Neural crest cell (in vitro differentiated cells): ENCODE results near the gene FNDC3B. TPM values are rescaled to one million over a fixed set of nuclear protein-coding genes. Genes with fewer than 3 reads are reported as not detected.

Experiments
- DNase-seq: peaks from one replicate; pipeline ENCODE4 v3.0.0; 2021; ENCODE audit warnings: low read depth, mixed read lengths, low spot score
- H3K27ac Mint-ChIP-seq: one replicate; pipeline ENCODE4 v1.8.0; 2021; ENCODE audit warnings: mild to moderate bottlenecking, mixed read lengths; ENCODE audit not compliant: unreplicated experiment
- H3K27me3 Mint-ChIP-seq: 2 replicates; pipeline ENCODE4 v1.8.0; 2021; ENCODE audit warnings: low read depth, mild to moderate bottlenecking, mixed read lengths
- H3K36me3 Mint-ChIP-seq: 2 replicates; pipeline ENCODE4 v1.8.0; 2021; ENCODE audit warnings: low read depth, mild to moderate bottlenecking, mixed read lengths
- H3K4me1 Mint-ChIP-seq: 2 replicates; pipeline ENCODE4 v1.8.0; 2021; ENCODE audit warnings: mixed read lengths
- H3K4me3 Mint-ChIP-seq: one replicate; pipeline ENCODE4 v1.8.0; 2021; ENCODE audit warnings: mild to moderate bottlenecking, mixed read lengths
- H3K9me3 Mint-ChIP-seq: 2 replicates; pipeline ENCODE4 v1.8.0; 2021; ENCODE audit warnings: mixed read lengths
- total RNA-seq: library from RNA; stranded (reverse); gene quantifications from 2 replicates; pipeline ENCODE4 v1.2.1, GENCODE V29; 2021
- TF ChIP-seq, protein P1 (sequence below): fragments of 200-600 bp; sonication (generic); conservative IDR thresholded peaks from 2 replicates; pipeline ENCODE4 v1.5.0; 2021; ENCODE audit warnings: antibody characterized with exemption, mild to moderate bottlenecking

The FNDC3B gene
- total RNA-seq, 1 donor from 2014 or later = 41.5 TPM

DNA sequence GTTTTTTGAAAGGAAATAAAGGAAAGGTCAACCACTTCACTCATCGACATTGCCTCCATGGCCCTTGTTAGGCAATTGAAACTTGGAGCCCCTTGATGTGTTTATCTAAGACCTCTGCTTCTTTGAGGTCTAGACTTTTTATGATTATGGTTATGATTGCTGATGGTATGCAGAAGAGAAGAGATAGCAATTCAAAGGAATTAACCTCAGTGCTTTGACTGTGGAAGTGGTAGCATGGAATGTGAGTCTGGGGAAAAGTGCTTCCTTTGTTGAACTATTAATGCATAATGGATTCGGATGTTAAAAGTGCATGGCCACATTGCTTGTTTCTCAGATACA is 46.1 kb downstream of the FNDC3B start:
- TF ChIP-seq, protein P1, sequence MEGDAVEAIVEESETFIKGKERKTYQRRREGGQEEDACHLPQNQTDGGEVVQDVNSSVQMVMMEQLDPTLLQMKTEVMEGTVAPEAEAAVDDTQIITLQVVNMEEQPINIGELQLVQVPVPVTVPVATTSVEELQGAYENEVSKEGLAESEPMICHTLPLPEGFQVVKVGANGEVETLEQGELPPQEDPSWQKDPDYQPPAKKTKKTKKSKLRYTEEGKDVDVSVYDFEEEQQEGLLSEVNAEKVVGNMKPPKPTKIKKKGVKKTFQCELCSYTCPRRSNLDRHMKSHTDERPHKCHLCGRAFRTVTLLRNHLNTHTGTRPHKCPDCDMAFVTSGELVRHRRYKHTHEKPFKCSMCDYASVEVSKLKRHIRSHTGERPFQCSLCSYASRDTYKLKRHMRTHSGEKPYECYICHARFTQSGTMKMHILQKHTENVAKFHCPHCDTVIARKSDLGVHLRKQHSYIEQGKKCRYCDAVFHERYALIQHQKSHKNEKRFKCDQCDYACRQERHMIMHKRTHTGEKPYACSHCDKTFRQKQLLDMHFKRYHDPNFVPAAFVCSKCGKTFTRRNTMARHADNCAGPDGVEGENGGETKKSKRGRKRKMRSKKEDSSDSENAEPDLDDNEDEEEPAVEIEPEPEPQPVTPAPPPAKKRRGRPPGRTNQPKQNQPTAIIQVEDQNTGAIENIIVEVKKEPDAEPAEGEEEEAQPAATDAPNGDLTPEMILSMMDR = no peak
- Mint-ChIP-seq H3K27me3 (no peaks in the 10 kb centered on the region), H3K27ac (no peak overlapping the region), H3K9me3 (peaks cover 4% of the 10 kb centered on the region), H3K4me3 (no peak overlapping the region), H3K36me3 (peaks cover 12% of the 10 kb centered on the region), H3K4me1 (peaks cover 46% of the 10 kb centered on the region)
- no peak for DNase-seq

DNA sequence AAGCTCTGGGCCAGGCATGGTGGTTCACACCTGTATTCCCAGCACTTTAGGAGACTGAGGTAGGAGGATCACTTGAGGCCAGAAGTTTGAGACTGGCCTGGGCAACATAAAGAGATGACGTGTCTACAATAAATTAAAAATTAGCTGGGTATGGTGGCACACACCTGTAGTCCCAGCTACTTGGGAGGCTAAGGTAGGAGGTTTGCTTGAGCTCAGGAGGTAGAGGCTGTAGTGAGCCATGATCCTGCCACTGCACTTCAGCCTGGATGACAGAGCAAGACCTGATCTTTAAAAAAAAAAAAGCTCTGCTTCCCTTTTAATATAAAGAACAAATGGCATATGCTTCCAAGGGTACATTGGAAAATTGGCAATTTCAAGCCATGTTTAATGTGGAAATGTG is 46.7 kb downstream of the FNDC3B start:
- Mint-ChIP-seq H3K27me3 (no peaks in the 10 kb centered on the region), H3K4me1 (peaks cover 44% of the 10 kb centered on the region), H3K9me3 (peaks cover 4% of the 10 kb centered on the region), H3K36me3 (peaks cover 12% of the 10 kb centered on the region), H3K4me3 (no peak overlapping the region), H3K27ac (no peak overlapping the region)
- TF ChIP-seq, protein P1 = no peak
- DNase-seq = no peak

DNA sequence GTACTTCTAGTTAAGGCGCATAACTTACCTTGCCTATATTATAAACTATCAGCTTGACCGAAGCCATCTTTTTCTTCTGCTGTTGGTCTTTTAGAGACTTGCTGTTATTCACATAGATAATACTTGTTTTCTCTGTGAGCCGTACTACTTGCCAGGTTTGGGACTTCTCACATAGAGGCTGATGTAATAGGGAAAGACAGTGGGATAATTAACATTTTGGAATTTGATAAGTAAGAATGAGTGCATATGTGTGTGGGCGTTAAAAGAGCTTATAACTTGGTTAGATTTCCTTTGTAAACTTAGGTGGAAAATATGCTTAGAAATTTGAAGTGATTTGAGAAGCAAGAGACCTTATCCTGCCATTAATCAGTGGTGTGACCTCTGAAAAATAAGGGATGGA is 47.8 kb downstream of the FNDC3B start:
- no peaks in the 10 kb centered on the region for H3K27me3 Mint-ChIP-seq
- peaks cover 12% of the 10 kb centered on the region for H3K36me3 Mint-ChIP-seq
- no peak for DNase-seq
- peaks cover 38% of the 10 kb centered on the region for H3K4me1 Mint-ChIP-seq
- TF ChIP-seq, protein P1 = no peak
- peaks cover 4% of the 10 kb centered on the region for H3K9me3 Mint-ChIP-seq
- no peak overlapping the region for H3K27ac Mint-ChIP-seq
- H3K4me3 Mint-ChIP-seq = no peak overlapping the region

DNA sequence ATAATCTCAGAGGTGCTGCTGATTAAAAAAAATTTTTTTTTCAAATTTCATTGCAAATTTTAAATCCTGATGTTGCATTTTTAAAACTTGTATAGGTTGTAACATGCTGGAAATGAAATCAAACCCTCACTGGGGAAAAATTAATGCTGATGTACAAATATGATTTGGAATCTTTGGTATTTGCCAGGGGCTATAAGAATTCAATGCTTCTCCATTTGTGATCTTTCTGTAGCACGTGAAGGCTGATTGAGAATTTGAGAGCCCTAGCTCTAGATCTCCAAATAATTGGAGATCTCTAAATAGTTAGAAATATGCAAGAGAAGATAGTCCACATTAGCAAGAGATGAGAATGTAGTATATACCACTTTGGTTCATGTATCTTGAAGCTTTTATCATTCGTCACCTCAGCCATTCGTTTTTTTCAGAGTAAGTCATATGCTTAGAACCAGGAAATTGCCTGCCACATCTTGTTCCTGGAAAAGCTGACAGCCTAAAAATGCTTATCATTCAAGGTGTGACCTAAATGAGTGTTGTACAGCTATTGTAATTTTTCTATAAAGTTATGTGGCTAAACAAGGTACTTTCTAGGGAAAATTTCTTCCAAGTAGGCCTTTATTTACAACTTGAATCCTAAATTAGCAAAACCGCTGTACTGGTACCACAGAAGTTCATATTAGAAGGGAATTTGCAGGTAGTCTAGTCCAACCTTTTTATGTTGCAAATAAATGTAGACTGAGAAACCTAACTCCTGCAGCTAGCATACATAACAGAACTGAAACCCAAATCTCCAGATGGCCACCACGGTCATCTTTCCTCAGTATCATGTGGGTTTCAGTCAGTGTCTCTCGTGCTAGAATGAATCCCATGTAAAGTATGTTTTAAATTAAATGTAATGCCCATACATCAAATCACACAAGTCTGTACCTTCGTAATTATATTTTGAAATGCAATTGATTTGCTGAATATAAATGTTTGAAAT is 48.5 kb downstream of the FNDC3B start:
- H3K27me3 Mint-ChIP-seq = no peaks in the 10 kb centered on the region
- no peak for DNase-seq
- peaks cover 13% of the 10 kb centered on the region for H3K36me3 Mint-ChIP-seq
- TF ChIP-seq, protein P1 = no peak
- H3K4me1 Mint-ChIP-seq = peaks cover 32% of the 10 kb centered on the region
- H3K4me3 Mint-ChIP-seq = no peak overlapping the region
- peaks cover 4% of the 10 kb centered on the region for H3K9me3 Mint-ChIP-seq
- no peak overlapping the region for H3K27ac Mint-ChIP-seq

DNA sequence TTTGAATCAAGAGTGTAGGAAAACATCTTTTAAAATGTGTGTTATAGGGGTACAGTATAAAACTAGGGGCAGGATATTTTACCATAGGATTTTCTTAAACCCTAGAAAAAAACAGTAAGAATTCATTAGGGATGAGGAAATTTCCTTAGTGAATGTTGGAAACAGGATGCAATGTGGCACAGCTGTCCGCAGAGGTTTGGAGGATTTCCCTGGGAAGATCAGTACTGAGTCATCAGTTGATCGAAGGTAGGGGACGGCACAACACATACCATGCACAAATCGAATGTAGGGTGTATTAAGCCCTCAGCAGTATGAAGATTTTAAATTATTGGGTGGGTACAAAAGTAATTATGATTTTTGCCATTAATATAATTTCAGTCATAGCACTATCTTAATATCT is 49.9 kb downstream of the FNDC3B start:
- Mint-ChIP-seq H3K27me3 (no peaks in the 10 kb centered on the region), H3K4me1 (peaks cover 28% of the 10 kb centered on the region), H3K36me3 (peaks cover 6% of the 10 kb centered on the region), H3K4me3 (no peak overlapping the region), H3K27ac (no peak overlapping the region), H3K9me3 (no peaks in the 10 kb centered on the region)
- no peak for DNase-seq
- TF ChIP-seq, protein P1 = no peak
